ENCODE measurements around the gene SKI.

SKI gene

DNA sequence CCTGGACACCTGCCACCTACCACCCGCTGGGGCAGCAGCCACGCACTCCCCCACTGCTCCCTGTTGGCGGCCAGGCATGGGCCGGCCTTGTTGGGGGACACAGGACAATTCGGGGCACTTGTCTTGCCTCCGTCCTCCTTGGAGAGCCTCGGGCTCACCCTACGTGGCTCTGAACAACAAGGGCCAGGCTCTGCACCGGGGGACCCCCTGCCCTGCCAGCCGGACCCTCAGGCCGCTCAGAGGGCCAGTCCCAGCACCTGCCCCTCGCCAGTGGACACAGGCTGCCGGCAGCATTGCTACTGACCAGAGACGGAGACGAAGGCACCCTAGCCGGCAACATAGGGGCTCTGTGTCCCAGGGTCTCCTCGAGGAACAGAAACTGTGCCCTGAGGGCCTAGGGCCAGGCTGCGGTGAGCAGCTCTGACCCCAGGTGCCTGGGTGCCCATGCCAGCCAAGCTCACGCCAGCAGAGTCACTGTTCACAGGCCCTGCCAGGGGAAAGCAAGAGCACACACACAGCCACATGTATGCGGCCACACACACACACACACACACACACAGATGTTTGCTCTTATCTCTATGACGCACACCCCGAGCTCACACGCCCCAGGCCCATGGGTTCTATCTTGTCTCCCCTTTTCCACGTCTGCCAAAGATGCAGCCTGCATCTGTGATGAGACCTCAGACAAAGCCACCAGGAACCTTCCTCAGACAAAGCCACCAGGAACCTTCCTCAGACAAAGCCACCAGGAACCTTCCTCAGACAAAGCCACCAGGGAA is 117.4 kb downstream of the SKI start:
- DNase-seq: no peak

DNA sequence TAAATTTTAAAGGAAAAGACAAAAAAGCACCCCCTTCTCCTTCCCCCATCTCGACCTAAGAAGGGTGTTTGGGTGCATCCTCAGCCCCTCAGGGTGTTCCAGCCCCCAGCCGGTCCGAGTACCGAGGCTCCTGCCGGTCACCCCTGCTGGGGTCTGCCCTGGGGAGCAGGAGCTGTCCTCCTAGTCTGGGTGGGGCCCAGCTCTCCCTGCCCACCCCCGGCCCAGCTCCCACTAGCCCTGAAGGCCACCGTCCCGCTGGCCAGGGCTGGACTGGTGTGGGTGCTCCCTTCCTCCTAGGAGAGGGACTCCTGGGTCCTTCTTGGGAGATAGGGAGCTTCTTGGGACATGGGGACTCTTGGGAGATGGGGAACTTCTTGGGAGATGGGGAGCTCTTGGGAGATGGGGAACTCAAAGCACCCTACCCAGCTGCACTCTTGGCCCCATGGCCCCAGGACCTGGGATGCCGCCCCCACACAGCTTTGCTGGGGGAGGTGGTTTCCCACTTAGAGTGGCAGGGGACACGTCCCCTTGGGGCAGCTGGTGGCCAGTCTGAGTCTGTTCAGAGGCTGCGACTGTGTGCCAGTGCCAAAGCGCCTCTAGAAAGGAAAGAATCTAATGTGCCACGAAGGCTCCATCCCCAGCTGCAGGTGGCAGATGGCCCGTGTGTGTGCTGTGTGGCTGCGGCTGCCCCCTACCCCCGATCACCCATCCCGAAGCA is 118.7 kb downstream of the SKI start:
- DNase-seq: no peak

DNA sequence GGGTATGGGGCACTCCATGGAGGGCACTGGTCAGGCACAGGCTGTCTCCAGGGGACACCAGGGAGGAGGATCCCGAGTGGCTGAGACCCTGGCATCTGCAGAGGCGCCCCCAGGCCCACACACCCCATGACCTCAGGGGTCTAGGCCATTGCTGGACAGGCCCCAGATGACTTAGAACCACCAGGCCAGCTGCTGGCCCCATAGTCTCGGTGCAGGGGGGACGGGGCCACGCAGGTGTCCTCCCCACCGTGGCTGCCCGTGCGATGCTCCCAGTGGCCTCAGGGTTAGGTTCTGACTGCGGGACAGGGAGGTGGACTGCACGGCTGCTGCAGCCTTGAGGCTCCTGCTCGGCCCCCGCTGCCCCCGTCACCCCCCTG is 119.3 kb downstream of the SKI start:
- no peak for DNase-seq

DNA sequence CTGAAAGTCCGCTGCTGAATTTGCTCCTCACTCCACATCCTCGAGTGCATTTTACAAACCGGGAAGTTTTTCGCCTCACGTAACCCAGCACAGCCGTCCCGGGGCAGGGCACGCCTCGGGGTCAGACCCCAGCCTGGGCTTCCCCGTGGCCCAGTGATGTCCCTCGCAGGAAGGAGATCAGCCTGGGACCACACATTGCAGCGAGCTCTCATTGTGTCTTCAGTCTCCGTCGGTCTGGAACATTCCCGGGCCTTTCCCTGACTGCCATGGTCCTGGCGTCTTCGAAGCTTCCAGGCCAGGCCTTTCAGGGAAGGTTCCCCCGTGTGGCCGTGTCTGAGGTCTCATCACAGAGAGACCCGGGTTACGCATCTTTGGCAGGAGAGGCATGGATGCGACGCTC is 119.8 kb downstream of the SKI start:
- no peak for DNase-seq

DNA sequence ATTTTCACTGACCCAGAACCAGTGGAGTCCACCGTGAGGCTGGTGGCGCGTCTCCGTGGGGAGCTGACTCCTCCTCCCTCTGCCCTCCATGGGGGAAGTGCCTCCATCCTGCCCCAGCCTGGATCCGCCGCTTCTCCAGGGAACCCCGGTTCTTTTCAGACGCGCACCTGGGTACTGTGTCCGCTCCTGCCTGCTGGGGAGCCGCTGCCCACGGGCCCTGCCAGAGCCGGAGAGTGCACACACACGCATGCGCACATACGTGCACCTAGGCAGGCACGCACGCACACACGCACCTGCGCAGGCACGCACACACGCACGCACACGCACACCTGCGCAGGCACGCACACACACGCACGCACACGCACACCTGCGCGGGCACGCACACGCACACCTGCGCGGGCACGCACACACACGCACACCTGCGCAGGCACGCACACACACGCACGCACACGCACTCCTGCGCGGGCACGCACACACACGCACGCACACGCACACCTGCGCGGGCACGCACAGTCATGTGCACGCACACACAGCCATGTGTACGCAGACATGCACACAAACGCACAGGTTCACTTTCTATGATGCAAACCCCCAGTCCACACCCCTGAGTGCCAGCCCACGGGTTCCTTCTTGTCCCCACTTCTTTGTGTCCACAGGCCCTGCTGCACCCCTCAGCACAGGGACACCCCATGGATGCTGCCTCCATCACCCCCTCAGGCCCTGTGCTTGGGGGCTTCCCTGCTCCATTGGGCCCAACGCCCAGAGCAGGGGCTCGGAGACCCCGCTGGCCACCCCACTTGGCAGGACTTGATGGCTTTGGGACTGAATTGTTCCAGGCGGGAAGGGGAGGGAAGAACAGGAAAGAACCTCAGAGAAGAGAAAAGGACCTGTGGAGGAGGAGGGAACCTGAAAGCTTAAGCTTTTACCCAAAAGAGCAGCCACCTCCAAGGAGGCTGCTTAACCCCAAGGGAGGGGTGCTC is 120.5 kb downstream of the SKI start:
- no peak for DNase-seq

DNA sequence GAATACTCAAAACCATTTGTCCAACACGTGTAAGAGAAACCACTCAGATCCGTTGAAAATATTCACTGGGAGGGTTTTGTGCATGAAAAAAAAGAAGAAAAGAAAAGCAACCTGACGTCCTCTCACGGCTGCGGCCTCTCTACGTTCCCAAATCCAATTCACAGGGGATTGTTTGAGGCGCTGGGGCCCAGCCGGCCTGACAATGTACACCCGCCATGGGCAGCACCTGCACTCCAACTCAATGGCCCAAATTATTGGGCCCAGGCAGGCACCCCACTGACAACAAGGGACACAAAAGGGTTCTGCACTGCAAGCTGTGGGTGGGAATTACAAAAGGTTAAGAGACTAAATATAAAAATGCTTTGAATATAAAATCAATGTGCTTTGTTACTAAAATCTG is 121.7 kb downstream of the SKI start:
- no peak for DNase-seq

DNA sequence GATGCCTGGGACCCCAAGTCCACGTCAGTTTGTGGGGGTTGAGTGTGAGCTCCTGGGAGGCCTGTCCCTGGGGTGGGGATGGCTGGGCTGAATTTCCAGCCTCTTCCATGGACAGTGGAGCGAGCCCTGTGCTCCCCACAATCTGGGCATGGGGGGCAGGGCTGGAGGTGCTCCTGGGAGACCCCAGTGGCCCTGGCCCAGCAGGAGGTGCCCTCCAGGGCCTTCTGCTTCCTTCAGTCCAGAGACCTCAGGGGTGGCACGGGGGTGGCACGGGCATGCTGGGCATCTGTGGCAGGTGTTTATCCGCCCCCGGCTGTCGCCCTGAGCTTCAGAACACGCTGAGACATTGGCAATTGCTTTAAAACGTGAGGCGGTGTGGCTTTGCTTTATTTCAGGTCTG is 122.4 kb downstream of the SKI start:
- no peak for DNase-seq

DNA sequence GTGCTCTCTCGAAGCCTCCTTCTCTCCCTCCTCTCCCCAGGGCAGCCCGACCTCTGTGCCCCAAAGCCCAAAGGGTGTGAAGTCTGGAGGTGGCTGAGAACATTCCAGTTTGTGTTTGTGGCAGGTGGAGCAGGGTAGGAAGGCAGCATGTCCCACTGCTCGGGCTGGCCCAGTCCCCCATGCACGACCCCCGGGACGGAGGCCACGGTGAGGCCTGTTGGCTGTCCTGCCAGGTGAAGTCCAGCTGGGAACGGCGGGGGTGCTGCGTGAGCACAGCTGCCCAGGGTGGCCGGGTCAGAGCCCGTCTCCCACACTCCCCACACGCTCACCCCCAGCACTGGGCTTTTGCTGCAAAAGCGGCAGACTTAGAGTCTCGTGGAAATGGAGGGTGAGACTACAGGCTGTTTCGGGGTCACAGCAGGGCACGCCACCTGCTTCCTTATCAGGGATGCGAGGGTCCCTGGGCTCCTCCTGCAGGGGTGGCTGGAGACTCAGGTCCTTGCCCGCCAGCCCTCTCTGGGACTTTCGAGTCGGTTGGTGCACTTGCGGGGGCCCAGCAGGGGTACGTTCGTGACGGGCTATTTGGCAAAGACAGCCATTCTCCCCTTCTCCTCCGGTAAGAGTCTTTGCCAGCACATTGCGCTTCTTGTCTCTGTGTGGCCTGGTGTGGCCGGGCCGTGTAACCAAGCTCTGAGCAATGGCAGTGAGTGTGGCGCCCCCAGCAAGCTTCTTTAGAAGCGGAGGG is 123.0 kb downstream of the SKI start:
- no peak for DNase-seq

DNA sequence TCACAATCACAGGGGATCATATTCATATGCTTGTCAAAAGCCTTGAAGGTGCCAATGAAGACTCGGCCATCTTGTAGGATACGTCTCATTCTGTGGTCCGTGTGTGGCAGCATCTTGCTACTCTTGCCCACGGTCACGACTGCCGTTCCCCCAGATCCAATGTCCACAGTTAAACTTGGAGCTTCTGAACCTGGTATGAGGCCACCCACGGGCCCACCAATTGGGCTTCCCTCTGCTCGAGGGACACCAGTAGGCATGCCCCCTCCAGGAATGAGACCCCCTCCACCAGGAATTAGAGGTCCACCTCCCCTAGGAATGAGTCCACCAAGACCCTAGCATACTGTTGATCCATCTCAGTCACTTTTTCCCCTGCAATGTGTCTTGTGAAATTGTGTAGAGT is 123.6 kb downstream of the SKI start:
- DNase-seq: no peak

DNA sequence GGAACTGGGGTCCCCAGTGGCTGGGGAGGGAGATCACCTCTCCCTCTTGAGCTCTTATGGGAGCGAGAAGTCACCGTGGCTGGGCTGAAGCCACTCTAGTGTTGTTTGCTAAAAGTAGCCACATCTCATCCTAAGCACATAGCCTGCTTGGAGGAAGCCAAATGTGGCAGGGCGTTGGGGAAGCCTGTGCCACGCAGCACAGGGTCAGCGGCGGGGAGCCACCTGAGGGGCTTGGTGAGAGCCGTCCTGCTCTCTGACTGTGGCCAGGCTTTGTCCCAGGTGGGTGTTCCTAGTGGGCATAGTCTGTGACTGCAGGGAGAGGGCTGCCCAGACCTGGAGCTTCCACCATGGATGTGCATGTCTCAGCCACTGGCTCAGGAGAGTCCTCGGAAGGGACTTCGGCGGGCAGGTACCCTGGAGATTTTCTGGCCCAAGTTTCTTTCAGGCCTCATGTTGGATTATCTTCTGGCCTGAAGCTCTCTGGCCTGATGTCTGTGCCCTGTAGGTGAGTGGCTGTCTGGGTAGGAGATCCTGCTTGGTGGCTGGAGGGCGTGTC is 124.3 kb downstream of the SKI start:
- no peak for DNase-seq

DNA sequence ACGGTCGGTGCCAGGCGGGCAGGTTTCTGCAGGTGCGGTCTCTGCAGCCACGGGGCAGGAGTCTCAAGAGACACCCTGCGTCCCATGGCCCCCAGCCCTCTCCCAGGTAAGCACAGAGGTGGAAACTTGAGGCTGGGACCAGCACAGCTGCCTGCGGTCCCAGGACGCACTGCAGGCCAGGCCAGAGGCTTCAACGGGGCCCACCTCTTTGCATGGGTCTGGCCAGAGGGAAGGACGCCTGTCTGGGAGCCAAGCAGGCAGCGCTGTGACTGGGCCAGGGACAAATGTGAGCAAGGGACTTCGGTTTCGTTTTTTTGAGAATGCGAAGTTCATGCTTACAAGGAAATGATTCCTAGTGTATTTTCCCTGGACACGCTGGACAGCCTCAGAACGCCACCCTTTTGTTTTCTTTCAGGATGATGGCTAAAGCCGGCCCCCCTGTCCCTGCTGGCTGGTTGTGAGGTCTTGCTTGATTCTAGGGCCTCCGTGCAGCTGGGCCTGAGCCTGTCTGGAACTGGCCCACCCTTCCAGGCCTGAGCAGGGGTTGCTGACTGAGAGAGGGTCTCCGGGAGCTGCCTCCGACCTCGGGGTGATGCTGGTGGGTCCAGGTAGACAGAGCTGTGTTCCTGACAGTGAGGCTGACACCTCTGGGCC is 124.9 kb downstream of the SKI start:
- DNase-seq: no peak

DNA sequence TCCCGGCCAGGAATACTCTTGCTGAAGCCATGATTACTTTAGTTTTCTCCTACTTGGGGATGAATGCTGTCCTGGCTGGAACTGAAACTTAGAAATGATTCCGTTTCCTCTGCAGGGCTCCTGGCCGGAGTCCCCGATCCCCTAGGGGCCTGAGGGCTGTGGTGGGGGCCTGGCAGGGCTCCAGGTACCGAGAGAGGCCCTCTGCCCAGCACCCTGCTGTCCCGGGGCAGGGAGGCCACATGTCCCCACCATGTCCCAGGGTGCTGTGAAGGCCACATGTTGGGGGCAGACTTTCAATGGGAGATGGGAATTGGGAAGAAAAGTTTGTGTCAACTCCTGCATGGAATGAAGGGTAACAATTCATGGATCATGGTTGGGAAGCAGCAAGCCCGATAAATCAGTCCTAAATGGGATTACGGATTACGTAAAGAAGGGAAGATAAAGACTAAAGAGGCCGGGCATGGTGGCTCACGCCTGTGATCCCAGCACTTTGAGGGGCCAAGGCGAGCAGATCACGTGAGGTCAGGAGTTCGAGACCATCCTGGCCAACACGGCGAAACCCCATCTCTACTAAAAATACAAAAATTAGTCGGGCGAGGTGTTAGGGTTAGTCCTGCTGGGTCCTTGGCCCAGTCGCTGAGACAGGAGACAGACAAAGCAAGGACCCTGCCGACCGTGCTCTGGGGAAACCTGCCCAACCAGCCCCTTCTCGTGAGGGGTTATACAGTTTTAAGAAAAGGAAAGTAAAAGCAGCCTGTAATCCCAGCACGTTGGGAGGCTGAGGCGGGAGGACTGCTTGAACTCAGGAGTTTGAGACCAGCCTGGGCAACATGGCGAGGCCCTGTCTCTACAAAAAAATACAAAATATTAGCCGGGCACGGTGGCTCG is 125.7 kb downstream of the SKI start:
- DNase-seq: no peak

DNA sequence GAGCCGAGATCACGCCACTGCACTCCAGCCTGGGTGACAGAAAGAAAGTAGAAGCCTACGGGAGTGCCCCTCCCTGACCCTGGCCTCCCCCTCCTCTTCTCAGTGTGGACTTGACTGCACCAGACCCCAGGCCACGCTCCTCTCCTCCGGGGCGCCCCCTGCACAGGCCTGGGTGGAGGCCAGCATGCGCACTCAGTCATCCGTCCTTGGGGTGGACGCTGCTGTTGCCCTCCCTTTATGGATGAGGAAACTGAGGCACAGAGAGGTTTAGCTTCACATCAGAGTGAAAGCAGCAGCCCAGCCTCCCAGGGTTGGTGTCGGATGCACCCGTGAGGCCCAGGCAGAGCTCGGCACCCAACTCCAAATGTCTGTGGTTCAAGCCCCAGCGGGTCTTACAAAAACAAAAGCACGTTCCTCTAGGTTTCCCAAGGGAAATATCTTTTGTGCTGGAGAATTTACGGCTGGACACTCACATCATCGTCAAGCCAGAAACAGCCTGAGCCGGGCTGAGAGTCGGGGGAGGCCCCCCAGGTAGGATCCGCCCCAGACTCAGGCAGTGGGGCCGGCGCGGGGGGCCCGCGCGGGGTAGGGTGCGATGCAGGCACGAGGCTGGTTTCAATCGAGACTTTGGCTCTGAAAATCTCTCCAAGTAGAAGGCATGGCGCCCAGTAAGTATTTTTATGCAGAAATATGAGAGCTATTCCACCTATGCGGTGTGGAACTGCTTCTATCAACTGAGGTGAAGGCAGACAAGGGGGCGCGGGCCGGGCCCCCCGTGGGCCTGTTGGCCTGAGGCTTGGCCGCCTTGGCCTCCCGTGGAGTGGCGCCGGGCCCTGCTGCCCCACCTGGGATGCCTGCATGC is 126.6 kb downstream of the SKI start:
- DNase-seq: no peak

DNA sequence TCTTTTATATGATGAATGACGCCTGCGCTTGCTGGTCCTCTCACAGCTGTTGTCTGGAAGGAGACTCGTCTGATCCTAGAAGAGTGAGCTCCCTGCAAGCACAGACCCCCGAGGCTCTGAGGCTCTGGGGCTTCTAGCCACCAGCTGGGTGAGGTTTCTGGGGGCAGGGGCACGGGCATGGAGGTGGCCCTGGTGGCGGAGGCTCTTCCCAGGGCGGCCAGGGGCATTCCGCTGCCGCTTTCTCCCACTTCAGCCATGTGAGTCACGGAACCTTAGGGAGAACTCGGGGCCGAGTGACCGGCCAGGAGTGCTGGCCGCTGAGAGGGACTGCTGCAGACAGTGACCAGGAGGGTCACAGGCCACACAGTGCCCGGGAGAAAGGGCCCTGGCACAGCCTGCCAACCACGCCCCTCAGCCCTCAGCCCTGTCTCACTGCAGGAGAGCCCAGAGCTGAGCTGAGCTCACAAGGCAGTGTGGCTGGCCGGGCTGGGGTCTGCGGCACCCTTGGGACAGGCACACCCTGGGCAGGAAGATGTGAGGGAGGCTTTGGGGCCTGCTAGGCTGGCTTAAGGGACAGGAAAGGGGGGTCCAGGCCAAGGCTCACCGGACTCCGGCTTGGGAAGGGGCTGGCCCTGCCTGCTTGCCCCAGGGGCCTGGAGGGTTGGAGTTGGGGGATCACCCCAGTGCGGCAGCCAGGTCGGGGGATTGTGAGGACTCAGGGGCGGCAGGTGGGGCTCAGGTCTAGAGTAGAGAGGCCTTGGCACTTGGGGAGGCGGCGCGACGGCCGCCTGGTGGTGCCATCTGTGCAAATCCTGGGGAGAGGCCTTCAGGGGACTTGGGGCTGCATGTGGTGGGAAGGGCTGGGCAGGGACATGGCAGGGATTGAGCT is 127.5 kb downstream of the SKI start:
- DNase-seq: no peak

DNA sequence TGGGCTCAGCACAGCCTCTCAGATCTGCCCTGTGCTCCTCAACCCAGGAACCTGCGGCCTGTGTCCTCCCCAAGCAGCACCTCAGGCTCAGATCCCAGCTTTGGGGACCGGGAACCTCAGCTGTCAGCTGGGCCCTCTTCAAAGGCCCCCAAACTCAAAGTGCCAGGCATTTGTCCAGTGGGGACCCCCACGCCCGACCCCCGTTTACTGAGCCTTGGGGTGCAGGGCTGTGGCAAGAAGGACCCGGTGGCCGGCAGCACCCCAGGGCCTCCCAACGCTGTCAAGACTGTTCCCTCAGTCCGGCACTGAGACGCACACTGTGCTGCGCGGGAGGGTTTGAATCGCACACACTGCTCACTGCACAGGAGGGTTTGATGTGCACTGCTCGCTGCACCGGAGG is 128.3 kb downstream of the SKI start:
- DNase-seq: no peak

DNA sequence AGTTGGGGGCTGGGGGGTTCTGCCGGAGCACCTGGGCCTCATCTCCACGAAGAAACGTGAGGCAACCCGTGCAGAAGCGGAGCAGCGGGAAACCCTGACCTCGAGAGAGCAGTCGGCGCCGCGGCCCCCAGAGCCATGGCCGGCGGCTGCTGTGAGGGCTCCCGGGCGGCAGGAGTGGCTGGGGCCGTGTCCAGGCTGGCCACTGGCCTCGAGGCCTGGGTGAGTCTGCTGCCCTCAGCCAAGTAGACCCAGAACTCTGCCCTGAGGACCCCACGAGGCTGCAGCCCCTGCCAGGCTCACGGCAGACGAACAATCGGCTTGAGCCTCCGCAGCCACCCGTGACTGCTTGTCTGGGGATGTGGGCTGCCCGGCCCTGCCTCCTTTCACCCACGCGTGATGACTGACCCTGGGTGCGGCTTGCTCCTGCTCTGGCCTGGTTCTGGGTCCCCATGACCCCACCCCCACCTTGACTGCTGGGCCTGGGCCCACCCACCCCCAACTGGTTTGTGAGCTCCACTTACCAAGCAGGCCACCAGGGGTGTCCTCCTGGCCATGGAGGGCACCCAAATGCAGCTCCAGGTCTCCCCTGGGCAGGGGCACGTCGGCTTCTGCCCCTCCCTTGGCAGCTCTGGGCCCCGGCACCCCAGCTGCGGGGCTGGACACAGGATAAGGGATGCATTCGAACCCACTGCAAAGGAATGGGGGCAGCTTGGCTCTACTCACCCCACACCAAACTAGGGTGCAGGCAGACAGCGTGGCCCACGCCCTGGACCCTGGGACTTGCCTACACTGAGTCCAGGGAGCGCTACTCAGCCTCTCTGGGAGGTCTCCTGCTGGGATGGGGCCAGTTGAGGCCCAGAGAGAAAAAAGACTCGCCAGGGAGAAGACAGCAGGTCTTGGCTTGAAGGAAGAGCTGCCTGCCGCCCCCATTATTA is 129.1 kb downstream of the SKI start:
- DNase-seq: no peak

DNA sequence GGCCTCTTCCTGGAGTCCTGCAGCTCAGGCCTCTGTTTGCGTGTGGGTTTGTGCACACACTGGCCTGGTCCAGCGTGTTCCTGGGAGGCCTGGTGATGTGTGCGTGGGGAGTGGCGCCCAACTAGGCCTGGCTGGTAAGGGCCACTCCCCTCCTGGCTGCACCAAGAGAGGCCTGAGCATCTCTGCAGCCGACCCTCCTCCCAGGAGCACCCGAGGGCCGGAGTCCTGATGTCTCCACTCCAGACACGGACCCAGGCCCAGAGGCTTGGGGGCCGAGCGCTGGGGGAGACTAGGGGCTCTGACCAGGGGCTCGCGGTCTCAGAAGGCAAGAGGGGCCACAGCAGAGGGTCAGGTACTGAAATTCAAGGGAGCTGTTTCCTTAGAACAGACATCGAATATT is 130.0 kb downstream of the SKI start:
- no peak for DNase-seq

Data from NCI-H2171 (cell line).